ENCODE results near the gene STIP1.
"Not testable (repeated sequence)": the region's sequence is repeated elsewhere in the genome, so short reads cannot be mapped to it uniquely, and the experiment has no call there.

STIP1 gene

DNA sequence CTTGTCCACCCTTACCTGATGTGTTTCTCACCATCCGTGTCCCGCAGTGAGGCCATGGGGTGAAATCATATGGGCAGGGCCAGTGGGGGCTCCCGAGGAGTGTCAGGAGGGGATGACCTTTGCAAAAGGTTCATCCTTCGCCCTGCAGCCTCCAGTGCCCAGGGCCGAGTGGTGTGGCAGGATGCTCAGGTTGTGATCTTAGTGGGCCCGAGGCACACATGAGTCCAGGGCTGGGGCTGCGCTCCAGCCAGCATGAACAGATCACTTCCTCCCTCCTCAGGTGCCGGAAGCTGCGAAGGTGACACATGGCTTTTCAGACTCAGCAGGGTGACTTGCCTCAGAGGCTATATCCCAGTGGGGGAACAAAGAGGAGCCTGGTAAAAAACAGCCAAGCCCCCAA, 52.1 kb downstream of the STIP1 start:
- DNase-seq (ENCODE audit: low read depth) = no peak

- no peak for DNase-seq (ENCODE audit: low read depth)
These were observed 53.0 kb downstream of the STIP1 start for GRCh38 chr11:64238999-64239398.

DNA sequence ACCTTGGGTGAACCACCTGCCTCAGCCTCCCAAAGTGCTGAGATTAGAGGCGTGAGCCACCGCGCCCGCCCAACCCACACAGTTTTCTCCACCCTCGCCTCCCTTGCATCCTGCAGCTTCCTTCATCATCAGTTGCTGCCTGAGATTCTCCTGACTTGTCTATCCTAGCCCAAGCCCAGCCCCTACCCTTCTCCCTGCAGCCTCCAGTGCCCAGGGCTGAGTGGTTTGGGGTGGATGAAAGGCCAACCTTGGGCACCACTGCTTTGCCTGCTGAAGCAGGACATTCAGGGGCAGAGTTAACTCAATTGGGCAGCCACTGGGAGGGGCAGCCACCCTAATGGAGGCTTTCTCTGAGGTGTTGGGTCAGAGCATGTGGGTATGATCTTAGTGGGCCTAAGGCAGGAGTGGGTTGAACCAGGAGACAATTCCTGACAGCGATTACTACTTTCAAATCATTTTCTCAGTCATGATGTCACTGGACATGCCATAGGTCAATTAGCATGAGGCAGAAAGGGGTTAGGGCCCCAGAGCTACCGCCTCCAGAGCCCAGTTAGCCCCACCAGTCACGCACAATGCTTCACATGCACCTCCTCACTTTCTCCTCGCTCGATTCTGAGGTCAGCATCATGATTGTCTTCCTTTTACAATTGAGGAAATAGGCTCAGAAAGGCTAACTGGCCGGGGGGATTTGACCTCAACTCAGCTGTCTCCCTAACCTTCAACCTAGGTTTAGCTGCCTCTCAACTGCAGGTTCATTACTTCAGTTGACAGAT, 53.9 kb downstream of the STIP1 start:
- no peak for DNase-seq (ENCODE audit: low read depth)

- DNase-seq (ENCODE audit: low read depth) = peak; percentile 97
These were observed 54.7 kb downstream of the STIP1 start, which contains the start of gene FKBP2 for GRCh38 chr11:64240435-64241240. Gene FKBP2, plus strand, starts transcription at chr11:64241095. Its CDS starts 1,293 bp downstream, at chr11:64242388.

- DNase-seq (ENCODE audit: low read depth) = peak; percentile 99
These were observed 55.2 kb downstream of the STIP1 start for GRCh38 chr11:64241241-64241490.

GRCh38 chr11:64241491-64242374, 55.8 kb downstream of the STIP1 start:
- no peak for DNase-seq (ENCODE audit: low read depth)

GRCh38 chr11:64243236-64243854, 57.4 kb downstream of the STIP1 start:
- DNase-seq (ENCODE audit: low read depth) = no peak

GRCh38 chr11:64244107-64244506, 58.1 kb downstream of the STIP1 start:
- DNase-seq (ENCODE audit: low read depth) = no peak

- DNase-seq (ENCODE audit: low read depth) = no peak
These were observed 59.0 kb downstream of the STIP1 start for GRCh38 chr11:64244966-64245365.

GRCh38 chr11:64245401-64245796, 59.4 kb downstream of the STIP1 start:
- no peak for DNase-seq (ENCODE audit: low read depth)

GRCh38 chr11:64245797-64246620, 60.0 kb downstream of the STIP1 start:
- DNase-seq (ENCODE audit: low read depth) = peak; percentile 83

DNA sequence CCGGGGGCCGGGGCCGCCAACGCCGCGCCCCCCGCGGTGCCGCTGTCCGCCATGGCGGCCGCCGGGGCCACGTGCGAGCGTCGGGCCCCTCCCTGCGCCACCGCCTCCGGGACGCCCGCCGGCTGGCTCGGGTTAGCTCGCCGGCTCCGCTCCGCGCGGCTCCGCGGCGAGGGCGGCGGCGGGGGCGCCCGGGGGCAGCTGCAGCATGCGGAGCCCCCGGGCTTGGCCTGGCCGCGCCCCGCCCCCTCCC, 60.6 kb downstream of the STIP1 start:
- DNase-seq (ENCODE audit: low read depth) = not testable (repeated sequence)

DNA sequence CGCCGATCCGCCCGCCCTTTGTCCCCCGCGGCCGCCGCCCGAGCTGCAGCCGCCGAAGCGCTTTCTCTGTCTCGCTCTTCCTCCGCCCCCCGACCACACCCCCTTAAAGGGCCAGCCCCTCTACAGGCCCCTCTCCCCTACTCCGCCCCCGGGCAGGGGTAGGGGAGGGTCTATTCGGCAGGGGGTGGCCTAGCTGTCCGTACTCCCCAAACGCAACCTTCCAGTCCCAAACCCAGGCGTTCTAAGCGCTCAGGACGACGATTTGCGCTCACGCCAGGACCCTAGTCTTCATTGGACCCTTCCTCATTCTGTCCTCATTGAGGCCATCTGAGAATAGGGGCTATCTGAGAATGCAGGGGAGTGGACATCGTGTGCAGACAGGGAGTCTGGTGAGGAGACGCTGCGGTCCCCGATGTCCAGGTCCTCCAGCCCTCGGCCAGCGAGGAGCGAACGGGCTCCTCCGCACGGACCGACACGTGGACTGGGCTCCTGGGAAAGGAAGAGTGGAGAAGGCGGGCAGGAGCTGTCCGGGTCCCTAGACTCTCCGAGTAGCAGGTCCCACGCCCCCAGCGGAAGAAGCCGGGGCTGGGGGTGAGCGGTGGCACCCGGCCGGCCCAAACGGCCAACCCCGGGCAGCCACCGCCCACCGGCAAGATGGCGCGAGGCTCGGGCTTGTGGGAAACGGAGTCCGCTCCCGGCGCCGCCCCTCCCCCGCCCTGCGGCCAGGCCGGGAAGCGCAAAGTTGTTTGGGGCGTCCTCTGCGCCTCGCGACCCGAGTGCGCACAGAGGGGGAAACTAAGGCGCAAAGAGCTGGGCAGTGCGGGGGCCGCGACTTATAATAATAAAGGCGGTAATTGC, 61.1 kb downstream of the STIP1 start, which contains the start of gene PPP1R14B:
PPP1R14B (minus strand) TSS at position 73 of the 858 bp plus-strand sequence. CDS start 270 bp downstream, outside the sequence.
- peak; percentile 84 for DNase-seq (ENCODE audit: low read depth)

- no peak for DNase-seq (ENCODE audit: low read depth)
These were observed 62.0 kb downstream of the STIP1 start for GRCh38 chr11:64247729-64248531.

- DNase-seq (ENCODE audit: low read depth) = no peak
These were observed 62.6 kb downstream of the STIP1 start for GRCh38 chr11:64248578-64248977.

DNA sequence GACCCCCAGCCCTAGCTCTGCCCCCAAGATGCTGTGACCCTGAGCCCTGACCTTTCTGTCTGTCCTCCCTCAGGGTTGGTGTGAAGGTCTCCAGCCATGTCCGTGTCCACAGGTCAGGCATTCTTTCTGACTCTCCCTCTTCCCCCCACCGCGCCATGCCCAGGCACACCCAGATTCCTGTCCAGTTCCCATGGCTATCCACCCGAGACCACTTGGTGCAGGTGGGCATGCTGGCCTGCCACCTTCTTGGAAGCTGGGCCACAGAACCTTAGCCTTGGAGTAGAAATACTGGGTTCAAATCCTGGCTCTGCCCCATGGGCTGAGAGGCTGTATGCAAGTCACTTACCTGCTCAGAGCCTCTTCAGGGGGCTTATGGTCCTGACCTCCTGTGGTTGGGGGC, 63.1 kb downstream of the STIP1 start:
- DNase-seq (ENCODE audit: low read depth) = no peak

- DNase-seq (ENCODE audit: low read depth) = no peak
These were observed 63.8 kb downstream of the STIP1 start for GRCh38 chr11:64249563-64250414.

DNA sequence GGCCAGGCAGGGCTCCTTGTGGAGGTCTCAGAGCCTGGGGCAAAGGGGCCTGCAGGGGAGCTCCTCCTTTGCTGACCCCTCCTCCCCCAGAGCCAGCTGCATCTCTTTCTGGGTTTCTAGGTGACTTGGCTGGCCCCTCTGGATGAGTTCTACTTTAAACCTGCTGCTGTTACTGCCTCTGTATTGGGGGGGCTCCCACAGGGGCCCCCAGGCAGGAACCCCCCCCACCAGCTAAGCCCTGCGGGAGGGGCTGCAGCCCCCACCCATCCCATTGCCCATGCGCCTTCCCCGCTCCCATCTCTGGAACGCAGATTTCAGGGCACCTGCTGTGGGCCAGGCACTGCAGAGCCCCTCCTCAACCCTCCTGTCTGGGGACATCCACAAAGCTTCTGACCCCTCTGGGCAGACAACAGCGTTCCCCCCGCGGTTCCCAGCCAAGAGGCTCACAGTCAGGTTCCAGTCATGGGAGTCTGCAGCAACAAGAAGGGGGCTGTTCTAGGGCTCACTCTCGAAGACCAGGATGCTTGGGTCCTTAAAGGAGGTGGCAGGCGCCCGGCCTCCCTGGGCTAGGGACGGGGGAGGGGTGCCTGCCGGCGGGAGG, 64.5 kb downstream of the STIP1 start:
- DNase-seq (ENCODE audit: low read depth) = no peak
